ENCODE results near the gene PLPPR2.
"Not testable (repeated sequence)": the region's sequence is repeated elsewhere in the genome, so short reads cannot be mapped to it uniquely, and the experiment has no call there.

PLPPR2 gene

GRCh38 chr19:11355160-11356073 is at the start of gene PLPPR2:
Gene PLPPR2, plus strand, starts transcription at chr19:11355432. Its CDS starts 2,242 bp downstream, at chr19:11357674.
- no peaks in the 10 kb centered on the region for H3F3A ChIP-seq (ENCODE audit: low read depth)
- no peak within 1 kb of the TSS for H2AFZ ChIP-seq (ENCODE audit: low read length)
- no peak within 1 kb of the TSS for H3K4me2 ChIP-seq (ENCODE audit: low read depth, low read length, poor library complexity, severe bottlenecking)
- TF ChIP-seq CTCF (conservative IDR thresholded peaks at IDR 0.05; ENCODE audit: low read length) (no peak), EZH2phosphoT487 (IDR thresholded peaks at IDR 0.05; ENCODE audit: borderline replicate concordance) (no peak)
- H3K9me3 ChIP-seq (ENCODE audit: insufficient read depth, low read depth, low read length) = no peaks in the 10 kb centered on the region
- H3K9ac ChIP-seq (ENCODE audit: low read depth, low read length, poor library complexity, severe bottlenecking) = no peak within 1 kb of the TSS
- H4K20me1 ChIP-seq (ENCODE audit: insufficient read depth, low read length, poor library complexity, severe bottlenecking) = no peaks in the 10 kb centered on the region
- H3K4me3 ChIP-seq (ENCODE audit: low read length, poor library complexity, severe bottlenecking) = no peak within 1 kb of the TSS
- H3K4me1 ChIP-seq (ENCODE audit: insufficient read depth, low read length, poor library complexity, severe bottlenecking) = no peaks in the 10 kb centered on the region
- H3K79me2 ChIP-seq (ENCODE audit: insufficient read depth, low read length) = no peaks in the 10 kb centered on the region
- H3K9me2 ChIP-seq (replicated peaks; ENCODE audit: low read depth, low read length) = no peaks in the 10 kb centered on the region
- H3K36me3 ChIP-seq (ENCODE audit: insufficient read depth, low read length) = no peaks in the 10 kb centered on the region
- no peaks in the 10 kb centered on the region for H3K27me3 ChIP-seq (ENCODE audit: insufficient read depth, low read length, poor library complexity, severe bottlenecking)

GRCh38 chr19:11306337-11306736 is 48.9 kb upstream of the PLPPR2 start:
- H3K4me1 ChIP-seq (ENCODE audit: insufficient read depth, low read length, poor library complexity, severe bottlenecking) = no peaks in the 10 kb centered on the region
- no peak overlapping the region for H2AFZ ChIP-seq (ENCODE audit: low read length)
- no peaks in the 10 kb centered on the region for H3F3A ChIP-seq (ENCODE audit: low read depth)
- no peaks in the 10 kb centered on the region for H4K20me1 ChIP-seq (ENCODE audit: insufficient read depth, low read length, poor library complexity, severe bottlenecking)
- H3K9me3 ChIP-seq (ENCODE audit: insufficient read depth, low read depth, low read length) = no peaks in the 10 kb centered on the region
- no peaks in the 10 kb centered on the region for H3K27me3 ChIP-seq (ENCODE audit: insufficient read depth, low read length, poor library complexity, severe bottlenecking)
- H3K9ac ChIP-seq (ENCODE audit: low read depth, low read length, poor library complexity, severe bottlenecking) = no peak overlapping the region
- no peak for TF ChIP-seq CTCF (conservative IDR thresholded peaks at IDR 0.05; ENCODE audit: low read length)
- no peak for TF ChIP-seq EZH2phosphoT487 (IDR thresholded peaks at IDR 0.05; ENCODE audit: borderline replicate concordance)
- no peak overlapping the region for H3K4me2 ChIP-seq (ENCODE audit: low read depth, low read length, poor library complexity, severe bottlenecking)
- no peaks in the 10 kb centered on the region for H3K9me2 ChIP-seq (replicated peaks; ENCODE audit: low read depth, low read length)
- no peaks in the 10 kb centered on the region for H3K79me2 ChIP-seq (ENCODE audit: insufficient read depth, low read length)
- no peak overlapping the region for H3K4me3 ChIP-seq (ENCODE audit: low read length, poor library complexity, severe bottlenecking)
- no peaks in the 10 kb centered on the region for H3K36me3 ChIP-seq (ENCODE audit: insufficient read depth, low read length)

- H4K20me1 ChIP-seq (ENCODE audit: insufficient read depth, low read length, poor library complexity, severe bottlenecking); H3K27me3 ChIP-seq (ENCODE audit: insufficient read depth, low read length, poor library complexity, severe bottlenecking); H3F3A ChIP-seq (ENCODE audit: low read depth); H3K9me2 ChIP-seq (replicated peaks; ENCODE audit: low read depth, low read length); H3K9me3 ChIP-seq (ENCODE audit: insufficient read depth, low read depth, low read length); H3K4me3 ChIP-seq (ENCODE audit: low read length, poor library complexity, severe bottlenecking); H3K9ac ChIP-seq (ENCODE audit: low read depth, low read length, poor library complexity, severe bottlenecking); H2AFZ ChIP-seq (ENCODE audit: low read length); H3K36me3 ChIP-seq (ENCODE audit: insufficient read depth, low read length); H3K4me2 ChIP-seq (ENCODE audit: low read depth, low read length, poor library complexity, severe bottlenecking); H3K79me2 ChIP-seq (ENCODE audit: insufficient read depth, low read length): not testable (repeated sequence)
- H3K4me1 ChIP-seq (ENCODE audit: insufficient read depth, low read length, poor library complexity, severe bottlenecking) = peaks cover 44% of the 10 kb centered on the region
Measured at GRCh38 chr19:11320278-11320995, 34.8 kb upstream of the PLPPR2 start.

Data from Loucy (cell line).